GM23338 (cell line): ENCODE data around the gene UBE2S. TPM values are rescaled to one million over a fixed set of nuclear protein-coding genes. Genes with fewer than 3 reads are reported as not detected.
A peak's percentile ranks its signal among the peaks of the same experiment; 100 is the strongest.

Experiments used
- ATAC-seq: fragments of 200-7000 bp; cut with Tn5 transposase; 3 replicates; pipeline ENCODE4 v1.9.1; 2020
- DNase-seq: peaks from one replicate; pipeline ENCODE4 v3.0.0-alpha.2; 2015; ENCODE audit warnings: low spot score
- H2AFZ ChIP-seq: fragments of 200-600 bp; sonication (generic); 2 replicates; pipeline ENCODE4 v1.8.0; 2016; ENCODE audit warnings: antibody characterized with exemption, mild to moderate bottlenecking, moderate library complexity
- H3F3A ChIP-seq: fragments of 200-600 bp; sonication (generic); replicated peaks from 2 replicates; pipeline ENCODE4 v1.8.0; 2017; ENCODE audit warnings: antibody characterized with exemption, mixed run types, low read depth
- H3K27ac ChIP-seq: fragments of 200-600 bp; sonication (generic); 2 replicates; pipeline ENCODE4 v1.6.1; 2016; ENCODE audit warnings: low read depth
- H3K27me3 ChIP-seq: fragments of 200-600 bp; sonication (generic); 2 replicates; pipeline ENCODE4 v1.8.0; 2016; ENCODE audit warnings: mild to moderate bottlenecking, mixed run types, moderate library complexity; ENCODE audit not compliant: insufficient read depth
- H3K36me3 ChIP-seq: fragments of 200-600 bp; sonication (generic); 2 replicates; pipeline ENCODE4 v1.8.0; 2016; ENCODE audit warnings: mild to moderate bottlenecking; ENCODE audit not compliant: insufficient read depth
- H3K4me1 ChIP-seq: fragments of 200-600 bp; sonication (generic); 2 replicates; pipeline ENCODE4 v1.8.0; 2016; ENCODE audit warnings: mild to moderate bottlenecking, moderate library complexity; ENCODE audit not compliant: insufficient read depth
- H3K4me2 ChIP-seq: fragments of 200-600 bp; sonication (generic); 2 replicates; pipeline ENCODE4 v1.7.1; 2017; ENCODE audit warnings: mixed run types
- H3K4me3 ChIP-seq: fragments of 200-600 bp; sonication (generic); 2 replicates; pipeline ENCODE4 v1.6.1; 2016; ENCODE audit warnings: mixed run types
- H3K79me2 ChIP-seq: fragments of 200-600 bp; sonication (generic); replicated peaks from 2 replicates; pipeline ENCODE4 v1.8.0; 2017; ENCODE audit warnings: mild to moderate bottlenecking; ENCODE audit not compliant: insufficient read depth
- H3K9me2 ChIP-seq: fragments of 200-600 bp; sonication (generic); 2 replicates; pipeline ENCODE4 v1.8.0; 2017; ENCODE audit not compliant: insufficient read depth
- H4K20me1 ChIP-seq: fragments of 200-600 bp; sonication (generic); replicated peaks from 2 replicates; pipeline ENCODE4 v1.8.0; 2017; ENCODE audit warnings: mild to moderate bottlenecking; ENCODE audit not compliant: insufficient read depth
- H3K27ac Mint-ChIP-seq: 2 replicates; pipeline ENCODE4 v1.8.0; 2020; ENCODE audit warnings: inconsistent platforms, mild to moderate bottlenecking, moderate library complexity, mixed read lengths
- H3K27me3 Mint-ChIP-seq: 3 replicates; pipeline ENCODE4 v1.8.0; 2022; ENCODE audit warnings: low read depth, mild to moderate bottlenecking, moderate library complexity, mixed read lengths, inconsistent platforms; ENCODE audit not compliant: insufficient read depth, poor library complexity
- H3K36me3 Mint-ChIP-seq: 3 replicates; pipeline ENCODE4 v1.8.0; 2021; ENCODE audit warnings: low read depth, mild to moderate bottlenecking, inconsistent platforms, moderate library complexity, mixed read lengths
- H3K4me1 Mint-ChIP-seq: 3 replicates; pipeline ENCODE4 v1.8.0; 2020; ENCODE audit warnings: mild to moderate bottlenecking, inconsistent platforms, mixed read lengths
- H3K4me3 Mint-ChIP-seq: 3 replicates; pipeline ENCODE4 v1.8.0; 2021; ENCODE audit warnings: moderate library complexity, mild to moderate bottlenecking, inconsistent platforms, mixed read lengths
- H3K9me3 Mint-ChIP-seq: 3 replicates; pipeline ENCODE4 v1.8.0; 2020; ENCODE audit warnings: moderate library complexity, mild to moderate bottlenecking, inconsistent platforms, mixed read lengths
- CREB1 ChIP-seq: fragments of 250-450 bp; sonication (Bioruptor Pico); IDR thresholded peaks from 2 replicates; pipeline ENCODE4 v1.5.0; 2020; ENCODE audit warnings: low read depth, mild to moderate bottlenecking, moderate library complexity
- CTCF ChIP-seq, 2 experiments: fragments of 200-600 bp in 1 of 2; sonication (generic) in 1 of 2; conservative IDR thresholded peaks; 2 replicates each; pipeline versions ENCODE4 v1.5.1 to v1.6.1; 2016 to 2017; ENCODE audit warnings: antibody characterized with exemption in 2 of 2, low read depth in 2 of 2, mild to moderate bottlenecking in 2 of 2, moderate library complexity in 1 of 2
- EZH2 ChIP-seq: fragments of 200-600 bp; sonication (generic); IDR thresholded peaks from one replicate; pipeline ENCODE4 v1.8.0; 2017; ENCODE audit warnings: antibody characterized with exemption, mild to moderate bottlenecking, low read depth; ENCODE audit not compliant: unreplicated experiment
- EZH2phosphoT487 ChIP-seq: fragments of 200-600 bp; sonication (generic); IDR thresholded peaks from one replicate; pipeline ENCODE4 v1.8.1; 2018; ENCODE audit warnings: antibody characterized with exemption; ENCODE audit not compliant: unreplicated experiment
- JUNB ChIP-seq: IDR thresholded peaks from one replicate; pipeline ENCODE4 v1.6.1; 2016; ENCODE audit warnings: antibody characterized with exemption; ENCODE audit not compliant: unreplicated experiment
- NANOG ChIP-seq: IDR thresholded peaks from 2 replicates; pipeline ENCODE4 v1.6.1; 2016; ENCODE audit warnings: antibody characterized with exemption, borderline replicate concordance
- POLR2AphosphoS5 ChIP-seq: IDR thresholded peaks from 2 replicates; pipeline ENCODE4 v1.6.1; 2016; ENCODE audit warnings: antibody characterized with exemption, low read depth
- STAT1 ChIP-seq: IDR thresholded peaks from one replicate; pipeline ENCODE4 v1.6.1; 2016; ENCODE audit warnings: antibody characterized with exemption; ENCODE audit not compliant: unreplicated experiment
- ZNF114 ChIP-seq: fragments of 250-450 bp; sonication (Bioruptor Pico); IDR thresholded peaks from 2 replicates; pipeline ENCODE4 v1.5.0; 2020; ENCODE audit warnings: mild to moderate bottlenecking, moderate library complexity
- ZNF331 ChIP-seq: fragments of 250-450 bp; sonication (Bioruptor Pico); IDR thresholded peaks from 2 replicates; pipeline ENCODE4 v1.5.0; 2020; ENCODE audit warnings: low read depth, mild to moderate bottlenecking, moderate library complexity
- polyA plus RNA-seq: library from polyadenylated mRNA; unstranded; fragments of >200 nt; fragmentation: Nextera tagmentation; extraction: Ambion mirVana; gene quantifications from 2 replicates; pipeline ENCODE4 v1.2.1, GENCODE V29; 2016
- total RNA-seq: library from RNA; depleted of rRNA; stranded (reverse); fragments of >200 nt; shearing (Covaris generic); gene quantifications from 2 replicates; pipeline ENCODE4 v1.2.3, GENCODE V29; 2014
- TF ChIP-seq, protein P1 (sequence below): fragments of 250-450 bp; sonication (Bioruptor Pico); IDR thresholded peaks from 2 replicates; pipeline ENCODE4 v1.5.0; 2020; ENCODE audit warnings: mild to moderate bottlenecking, moderate library complexity
- TF ChIP-seq, protein P2 (sequence below): IDR thresholded peaks from one replicate; pipeline ENCODE4 v1.6.1; 2018; ENCODE audit warnings: antibody characterized with exemption; ENCODE audit not compliant: unreplicated experiment
- TF ChIP-seq, protein P3 (sequence below): IDR thresholded peaks from 2 replicates; pipeline ENCODE4 v1.6.1; 2016; ENCODE audit warnings: antibody characterized with exemption

Gene UBE2S
- total and polyA plus RNA-seq, 2 experiments from 2014 or later: 363 to 533 TPM

GRCh38 chr19:55390461-55390880 lies 17.1 kb downstream of the UBE2S start:
- no peaks in the 10 kb centered on the region; the same call in 2 of the 3 replicates for H3K9me3 Mint-ChIP-seq
- ATAC-seq (peak; percentile 6), DNase-seq (peak; percentile 57)
- peaks cover 54% of the 10 kb centered on the region for H3K36me3 Mint-ChIP-seq
- H3K79me2 ChIP-seq: peaks cover 28% of the 10 kb centered on the region
- H3K27ac ChIP-seq: peak overlapping the region; percentile 15; the same call in 1 of the 2 replicates
- H3K27me3 Mint-ChIP-seq: peaks cover 45% of the 10 kb centered on the region
- no peak overlapping the region; the same call in 1 of the 2 replicates for H3K4me2 ChIP-seq
- no peak overlapping the region for H3K4me3 ChIP-seq
- H3K4me1 Mint-ChIP-seq: peaks cover 69% of the 10 kb centered on the region
- H3K4me1 ChIP-seq: peaks cover 66% of the 10 kb centered on the region
- H3K9me2 ChIP-seq: no peaks in the 10 kb centered on the region
- peaks cover 40% of the 10 kb centered on the region for H4K20me1 ChIP-seq
- H3K27me3 ChIP-seq: no peaks in the 10 kb centered on the region
- peak overlapping the region; percentile 26; the same call in 1 of the 2 replicates for H3K27ac Mint-ChIP-seq
- peaks cover 57% of the 10 kb centered on the region for H3F3A ChIP-seq
- TF ChIP-seq CREB1 (CRISPR knock-in tag) (no peak), ZNF114 (CRISPR knock-in tag) (no peak), NANOG (no peak), POLR2AphosphoS5 (no peak; the same call in 1 of the 2 replicates), CTCF (conservative IDR thresholded peaks at IDR 0.05; ENCODE audit: low read depth in 2 of 2) (no peak), STAT1 (no peak), JUNB (no peak), EZH2 (no peak), ZNF331 (CRISPR knock-in tag) (no peak), EZH2phosphoT487 (no peak)
- TF ChIP-seq, protein P1, sequence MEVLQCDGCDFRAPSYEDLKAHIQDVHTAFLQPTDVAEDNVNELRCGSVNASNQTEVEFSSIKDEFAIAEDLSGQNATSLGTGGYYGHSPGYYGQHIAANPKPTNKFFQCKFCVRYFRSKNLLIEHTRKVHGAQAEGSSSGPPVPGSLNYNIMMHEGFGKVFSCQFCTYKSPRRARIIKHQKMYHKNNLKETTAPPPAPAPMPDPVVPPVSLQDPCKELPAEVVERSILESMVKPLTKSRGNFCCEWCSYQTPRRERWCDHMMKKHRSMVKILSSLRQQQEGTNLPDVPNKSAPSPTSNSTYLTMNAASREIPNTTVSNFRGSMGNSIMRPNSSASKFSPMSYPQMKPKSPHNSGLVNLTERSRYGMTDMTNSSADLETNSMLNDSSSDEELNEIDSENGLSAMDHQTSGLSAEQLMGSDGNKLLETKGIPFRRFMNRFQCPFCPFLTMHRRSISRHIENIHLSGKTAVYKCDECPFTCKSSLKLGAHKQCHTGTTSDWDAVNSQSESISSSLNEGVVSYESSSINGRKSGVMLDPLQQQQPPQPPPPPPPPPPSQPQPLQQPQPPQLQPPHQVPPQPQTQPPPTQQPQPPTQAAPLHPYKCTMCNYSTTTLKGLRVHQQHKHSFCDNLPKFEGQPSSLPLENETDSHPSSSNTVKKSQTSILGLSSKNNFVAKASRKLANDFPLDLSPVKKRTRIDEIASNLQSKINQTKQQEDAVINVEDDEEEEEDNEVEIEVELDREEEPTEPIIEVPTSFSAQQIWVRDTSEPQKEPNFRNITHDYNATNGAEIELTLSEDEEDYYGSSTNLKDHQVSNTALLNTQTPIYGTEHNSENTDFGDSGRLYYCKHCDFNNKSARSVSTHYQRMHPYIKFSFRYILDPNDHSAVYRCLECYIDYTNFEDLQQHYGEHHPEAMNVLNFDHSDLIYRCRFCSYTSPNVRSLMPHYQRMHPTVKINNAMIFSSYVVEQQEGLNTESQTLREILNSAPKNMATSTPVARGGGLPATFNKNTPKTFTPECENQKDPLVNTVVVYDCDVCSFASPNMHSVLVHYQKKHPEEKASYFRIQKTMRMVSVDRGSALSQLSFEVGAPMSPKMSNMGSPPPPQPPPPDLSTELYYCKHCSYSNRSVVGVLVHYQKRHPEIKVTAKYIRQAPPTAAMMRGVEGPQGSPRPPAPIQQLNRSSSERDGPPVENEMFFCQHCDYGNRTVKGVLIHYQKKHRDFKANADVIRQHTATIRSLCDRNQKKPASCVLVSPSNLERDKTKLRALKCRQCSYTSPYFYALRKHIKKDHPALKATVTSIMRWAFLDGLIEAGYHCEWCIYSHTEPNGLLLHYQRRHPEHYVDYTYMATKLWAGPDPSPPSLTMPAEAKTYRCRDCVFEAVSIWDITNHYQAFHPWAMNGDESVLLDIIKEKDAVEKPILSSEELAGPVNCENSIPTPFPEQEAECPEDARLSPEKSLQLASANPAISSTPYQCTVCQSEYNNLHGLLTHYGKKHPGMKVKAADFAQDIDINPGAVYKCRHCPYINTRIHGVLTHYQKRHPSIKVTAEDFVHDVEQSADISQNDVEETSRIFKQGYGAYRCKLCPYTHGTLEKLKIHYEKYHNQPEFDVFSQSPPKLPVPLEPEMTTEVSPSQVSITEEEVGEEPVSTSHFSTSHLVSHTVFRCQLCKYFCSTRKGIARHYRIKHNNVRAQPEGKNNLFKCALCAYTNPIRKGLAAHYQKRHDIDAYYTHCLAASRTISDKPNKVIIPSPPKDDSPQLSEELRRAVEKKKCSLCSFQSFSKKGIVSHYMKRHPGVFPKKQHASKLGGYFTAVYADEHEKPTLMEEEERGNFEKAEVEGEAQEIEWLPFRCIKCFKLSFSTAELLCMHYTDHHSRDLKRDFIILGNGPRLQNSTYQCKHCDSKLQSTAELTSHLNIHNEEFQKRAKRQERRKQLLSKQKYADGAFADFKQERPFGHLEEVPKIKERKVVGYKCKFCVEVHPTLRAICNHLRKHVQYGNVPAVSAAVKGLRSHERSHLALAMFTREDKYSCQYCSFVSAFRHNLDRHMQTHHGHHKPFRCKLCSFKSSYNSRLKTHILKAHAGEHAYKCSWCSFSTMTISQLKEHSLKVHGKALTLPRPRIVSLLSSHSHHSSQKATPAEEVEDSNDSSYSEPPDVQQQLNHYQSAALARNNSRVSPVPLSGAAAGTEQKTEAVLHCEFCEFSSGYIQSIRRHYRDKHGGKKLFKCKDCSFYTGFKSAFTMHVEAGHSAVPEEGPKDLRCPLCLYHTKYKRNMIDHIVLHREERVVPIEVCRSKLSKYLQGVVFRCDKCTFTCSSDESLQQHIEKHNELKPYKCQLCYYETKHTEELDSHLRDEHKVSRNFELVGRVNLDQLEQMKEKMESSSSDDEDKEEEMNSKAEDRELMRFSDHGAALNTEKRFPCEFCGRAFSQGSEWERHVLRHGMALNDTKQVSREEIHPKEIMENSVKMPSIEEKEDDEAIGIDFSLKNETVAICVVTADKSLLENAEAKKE (CRISPR knock-in tag): no peak
- TF ChIP-seq, protein P2, sequence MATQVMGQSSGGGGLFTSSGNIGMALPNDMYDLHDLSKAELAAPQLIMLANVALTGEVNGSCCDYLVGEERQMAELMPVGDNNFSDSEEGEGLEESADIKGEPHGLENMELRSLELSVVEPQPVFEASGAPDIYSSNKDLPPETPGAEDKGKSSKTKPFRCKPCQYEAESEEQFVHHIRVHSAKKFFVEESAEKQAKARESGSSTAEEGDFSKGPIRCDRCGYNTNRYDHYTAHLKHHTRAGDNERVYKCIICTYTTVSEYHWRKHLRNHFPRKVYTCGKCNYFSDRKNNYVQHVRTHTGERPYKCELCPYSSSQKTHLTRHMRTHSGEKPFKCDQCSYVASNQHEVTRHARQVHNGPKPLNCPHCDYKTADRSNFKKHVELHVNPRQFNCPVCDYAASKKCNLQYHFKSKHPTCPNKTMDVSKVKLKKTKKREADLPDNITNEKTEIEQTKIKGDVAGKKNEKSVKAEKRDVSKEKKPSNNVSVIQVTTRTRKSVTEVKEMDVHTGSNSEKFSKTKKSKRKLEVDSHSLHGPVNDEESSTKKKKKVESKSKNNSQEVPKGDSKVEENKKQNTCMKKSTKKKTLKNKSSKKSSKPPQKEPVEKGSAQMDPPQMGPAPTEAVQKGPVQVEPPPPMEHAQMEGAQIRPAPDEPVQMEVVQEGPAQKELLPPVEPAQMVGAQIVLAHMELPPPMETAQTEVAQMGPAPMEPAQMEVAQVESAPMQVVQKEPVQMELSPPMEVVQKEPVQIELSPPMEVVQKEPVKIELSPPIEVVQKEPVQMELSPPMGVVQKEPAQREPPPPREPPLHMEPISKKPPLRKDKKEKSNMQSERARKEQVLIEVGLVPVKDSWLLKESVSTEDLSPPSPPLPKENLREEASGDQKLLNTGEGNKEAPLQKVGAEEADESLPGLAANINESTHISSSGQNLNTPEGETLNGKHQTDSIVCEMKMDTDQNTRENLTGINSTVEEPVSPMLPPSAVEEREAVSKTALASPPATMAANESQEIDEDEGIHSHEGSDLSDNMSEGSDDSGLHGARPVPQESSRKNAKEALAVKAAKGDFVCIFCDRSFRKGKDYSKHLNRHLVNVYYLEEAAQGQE: no peak
- TF ChIP-seq, protein P3, sequence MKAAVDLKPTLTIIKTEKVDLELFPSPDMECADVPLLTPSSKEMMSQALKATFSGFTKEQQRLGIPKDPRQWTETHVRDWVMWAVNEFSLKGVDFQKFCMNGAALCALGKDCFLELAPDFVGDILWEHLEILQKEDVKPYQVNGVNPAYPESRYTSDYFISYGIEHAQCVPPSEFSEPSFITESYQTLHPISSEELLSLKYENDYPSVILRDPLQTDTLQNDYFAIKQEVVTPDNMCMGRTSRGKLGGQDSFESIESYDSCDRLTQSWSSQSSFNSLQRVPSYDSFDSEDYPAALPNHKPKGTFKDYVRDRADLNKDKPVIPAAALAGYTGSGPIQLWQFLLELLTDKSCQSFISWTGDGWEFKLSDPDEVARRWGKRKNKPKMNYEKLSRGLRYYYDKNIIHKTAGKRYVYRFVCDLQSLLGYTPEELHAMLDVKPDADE: no peak
- no peak overlapping the region for H2AFZ ChIP-seq
- H3K36me3 ChIP-seq: peaks cover 11% of the 10 kb centered on the region; the same call in 1 of the 2 replicates
- no peak overlapping the region; the same call in 2 of the 3 replicates for H3K4me3 Mint-ChIP-seq
